GM12878 (cell line): ENCODE data around the gene TOMM20. TPM values are rescaled to one million over a fixed set of nuclear protein-coding genes. Genes with fewer than 3 reads are reported as not detected.

Source experiments
- ATAC-seq: fragments of 200-7000 bp; cut with Tn5 transposase; 3 replicates; pipeline ENCODE4 v1.9.1; 2020; ENCODE audit warnings: mild to moderate bottlenecking, moderate library complexity
- BruUV-seq: library from RNA; stranded (reverse); fragments of 400-500 nt; replicated peaks from 2 replicates; lab custom pipeline; 2021; lab: Mats Ljungman, UMichigan
- CTCF ChIA-PET: fragments of 300-600 bp; sonication (Branson Sonifier 250); formaldehyde crosslinking; extraction: SDS; loops from one replicate; lab custom pipeline; 2021; ENCODE audit warnings: inconsistent platforms; lab: Yijun Ruan, JAX
- POLR2A ChIA-PET: fragments of 350-600 bp; formaldehyde crosslinking; extraction: SDS; loops from one replicate; lab custom pipeline; 2021; ENCODE audit warnings: inconsistent platforms; lab: Charles Lee
- RAD21 ChIA-PET: fragments of 300-600 bp; sonication (Branson Sonifier 250); formaldehyde crosslinking; loops from one replicate; lab custom pipeline; 2023; ENCODE audit warnings: antibody characterized with exemption; ENCODE audit not compliant: unreplicated experiment; lab: Charles Lee
- SMC1A ChIA-PET: fragments of 300-600 bp; sonication (Branson Sonifier 250); formaldehyde crosslinking; loops from one replicate; lab custom pipeline; 2023; ENCODE audit not compliant: unreplicated experiment, uncharacterized antibody; lab: Charles Lee
- DNase-seq: peaks from one replicate; pipeline ENCODE4 v3.0.0-alpha.2; 2011; ENCODE audit warnings: low read depth, low spot score
- FAIRE-seq: peaks from 3 replicates; lab custom pipeline; 2011; peaks lifted over from hg19 to GRCh38; lab: Jason Lieb, UNC
- H2AFZ ChIP-seq: 2 replicates; pipeline ENCODE4 v1.6.0; 2011; ENCODE audit warnings: low read depth, low read length, control low read depth; ENCODE audit not compliant: control insufficient read depth
- H3K27ac ChIP-seq: 2 replicates; pipeline ENCODE4 v1.5.1; 2011; ENCODE audit warnings: control low read depth; ENCODE audit not compliant: control insufficient read depth, insufficient read depth
- H3K27me3 ChIP-seq, 2 experiments: replicated peaks in 1 of 2; 2 replicates each; pipeline versions ENCODE4 v1.6.0 to v1.6.1; 2011; ENCODE audit warnings: low read length in 1 of 2; ENCODE audit not compliant: control insufficient read depth in 2 of 2, insufficient read depth in 2 of 2
- H3K36me3 ChIP-seq, 2 experiments: 2 replicates each; pipeline ENCODE4 v1.5.1; 2011; ENCODE audit warnings: low read length in 1 of 2; ENCODE audit not compliant: control insufficient read depth in 2 of 2, insufficient read depth in 2 of 2
- H3K4me1 ChIP-seq: 2 replicates; pipeline ENCODE4 v1.6.1; 2011; ENCODE audit warnings: mild to moderate bottlenecking, low read length, moderate library complexity, mixed read lengths; ENCODE audit not compliant: control insufficient read depth, insufficient read depth
- H3K4me2 ChIP-seq: 2 replicates; pipeline ENCODE4 v1.6.0; 2011; ENCODE audit warnings: control low read depth; ENCODE audit not compliant: control insufficient read depth, insufficient read depth
- H3K4me3 ChIP-seq: fragments of 200-600 bp; sonication (generic); 2 replicates; pipeline ENCODE4 v1.5.1; 2016
- H3K79me2 ChIP-seq: 2 replicates; pipeline ENCODE4 v1.6.0; 2011; ENCODE audit warnings: low read length; ENCODE audit not compliant: control insufficient read depth, insufficient read depth
- H3K9ac ChIP-seq: 2 replicates; pipeline ENCODE4 v1.8.0; 2011; ENCODE audit warnings: low read length, control low read depth, mixed read lengths; ENCODE audit not compliant: control insufficient read depth, insufficient read depth
- H3K9me3 ChIP-seq: replicated peaks from 3 replicates; pipeline ENCODE4 v1.5.1; 2011; ENCODE audit warnings: mild to moderate bottlenecking, low read length; ENCODE audit not compliant: control insufficient read depth, insufficient read depth
- H4K20me1 ChIP-seq: 2 replicates; pipeline ENCODE4 v1.6.0; 2011; ENCODE audit not compliant: control insufficient read depth, insufficient read depth
- BMI1 ChIP-seq: fragments of 450-650 bp; IDR thresholded peaks from 2 replicates; pipeline ENCODE4 v1.6.1; 2016; ENCODE audit warnings: mild to moderate bottlenecking, moderate library complexity, borderline replicate concordance
- EGR1 ChIP-seq, 2 experiments: IDR thresholded peaks; 1 replicate in 1 of 2; 2 replicates in 1 of 2; pipeline ENCODE4 v1.6.1; 2011 to 2012; ENCODE audit warnings: low read depth in 2 of 2, low read length in 2 of 2, borderline replicate concordance in 1 of 2, mild to moderate bottlenecking in 1 of 2, moderate library complexity in 1 of 2
- EZH2 ChIP-seq: IDR thresholded peaks from 2 replicates; pipeline ENCODE4 v1.6.1; 2012; ENCODE audit warnings: low read depth, mild to moderate bottlenecking, control low read depth, inconsistent platforms, low read length, borderline replicate concordance; ENCODE audit not compliant: control insufficient read depth
- FOS ChIP-seq: IDR thresholded peaks from 3 replicates; pipeline ENCODE4 v1.6.1; 2011; ENCODE audit warnings: borderline replicate concordance; ENCODE audit not compliant: insufficient read length; ENCODE audit errors: extremely low read depth
- JUND ChIP-seq: IDR thresholded peaks from 2 replicates; pipeline ENCODE4 v1.6.1; 2012; ENCODE audit warnings: low read depth, mild to moderate bottlenecking, low read length, improper control_type of control experiment, moderate library complexity
- MTA3 ChIP-seq: IDR thresholded peaks from 2 replicates; pipeline ENCODE4 v1.6.1; 2012; ENCODE audit warnings: low read length, inconsistent platforms, borderline replicate concordance
- MXI1 ChIP-seq: fragments of 150-350 bp; IDR thresholded peaks from 2 replicates; pipeline ENCODE4 v1.6.1; 2011; ENCODE audit warnings: low read depth, mild to moderate bottlenecking, inconsistent platforms, low read length, improper control_type of control experiment
- NBN ChIP-seq: fragments of 450-650 bp; IDR thresholded peaks from 2 replicates; pipeline ENCODE4 v1.6.1; 2016
- RAD21 ChIP-seq: IDR thresholded peaks from 2 replicates; pipeline ENCODE4 v1.6.1; 2011; ENCODE audit warnings: mild to moderate bottlenecking, low read depth, low read length, moderate library complexity; ENCODE audit not compliant: insufficient read depth
- RFX5 ChIP-seq: IDR thresholded peaks from 2 replicates; pipeline ENCODE4 v1.6.1; 2011; ENCODE audit warnings: low read depth, low read length, improper control_type of control experiment
- STAT3 ChIP-seq: IDR thresholded peaks from 2 replicates; pipeline ENCODE4 v1.6.1; 2011; ENCODE audit warnings: low read depth, low read length, improper control_type of control experiment
- WRNIP1 ChIP-seq: IDR thresholded peaks from 2 replicates; pipeline ENCODE4 v1.6.1; 2011; ENCODE audit warnings: low read depth, low read length, improper control_type of control experiment, borderline replicate concordance
- YY1 ChIP-seq: IDR thresholded peaks from 2 replicates; pipeline ENCODE4 v1.6.1; 2011; ENCODE audit warnings: low read depth, mild to moderate bottlenecking, low read length
- ZBED1 ChIP-seq: IDR thresholded peaks from 2 replicates; pipeline ENCODE4 v1.6.1; 2016; ENCODE audit warnings: borderline replicate concordance
- WGBS: methylation state at CpG from one replicate; pipeline ENCODE4 v1.1.6; 2016; ENCODE audit warnings: low lambda C conversion rate; ENCODE audit not compliant: insufficient replicate concordance, insufficient coverage; ENCODE audit errors: missing lambda C conversion rate; 5-methylcytosine and 5-hydroxymethylcytosine counted together
- in situ Hi-C: fragments of 300-500 bp; cut with MboI; formaldehyde crosslinking; loops from 9 replicates; pipeline ENCODE4 v1.14.3; 2018; ENCODE audit warnings: mixed read lengths
- intact Hi-C: fragments of 100-400 bp; cut with micrococcal nuclease; formaldehyde crosslinking; loops from one replicate; pipeline ENCODE4 v1.14.2; 2022; ENCODE audit not compliant: unreplicated experiment
- polyA plus RNA-seq, 11 experiments: library from polyadenylated mRNA; depleted of rRNA in 4 of 11; unstranded in 6 of 11; stranded (reverse) in 5 of 11; fragments of >200 nt; fragmentation: Nextera tagmentation in 4 of 11; fragmentation: Illumina TruSeq in 1 of 11; extraction: Ambion mirVana in 4 of 11; extraction: Trizol in 1 of 11; gene quantifications; 1 replicate in 1 of 11; 2 replicates in 10 of 11; pipeline versions ENCODE4 v1.2.1 to v1.2.3, GENCODE V29; 2011 to 2016; ENCODE audit warnings: inconsistent platforms in 2 of 11, missing spikeins in 2 of 11, low read depth in 1 of 11
- total RNA-seq, 4 experiments: library from RNA; depleted of rRNA in 3 of 4; stranded (reverse); fragments of >200 nt in 3 of 4; fragmentation: Illumina TruSeq in 1 of 4; extraction: Trizol in 1 of 4; gene quantifications; 2 replicates each; pipeline versions ENCODE4 v1.2.1 to v1.2.3, GENCODE V29; 2013 to 2021
- TF ChIP-seq, protein P1 (sequence below): IDR thresholded peaks from 2 replicates; pipeline ENCODE4 v1.6.1; 2011; ENCODE audit warnings: borderline replicate concordance, low read depth, mild to moderate bottlenecking, moderate library complexity, mixed read lengths, low read length; ENCODE audit not compliant: insufficient read depth; ENCODE audit errors: extremely low read length
- TF ChIP-seq, protein P2 (sequence below): fragments of 150-350 bp; IDR thresholded peaks from 2 replicates; pipeline ENCODE4 v1.6.1; 2014; ENCODE audit warnings: mild to moderate bottlenecking, low read depth, low read length

TOMM20 gene
- total and polyA plus RNA-seq, 10 of the 15 experiments (the other 5 are each of a cell fraction or from before 2014, with no cell fraction given), result 39.8 to 138 (median 70.1) TPM

DNA sequence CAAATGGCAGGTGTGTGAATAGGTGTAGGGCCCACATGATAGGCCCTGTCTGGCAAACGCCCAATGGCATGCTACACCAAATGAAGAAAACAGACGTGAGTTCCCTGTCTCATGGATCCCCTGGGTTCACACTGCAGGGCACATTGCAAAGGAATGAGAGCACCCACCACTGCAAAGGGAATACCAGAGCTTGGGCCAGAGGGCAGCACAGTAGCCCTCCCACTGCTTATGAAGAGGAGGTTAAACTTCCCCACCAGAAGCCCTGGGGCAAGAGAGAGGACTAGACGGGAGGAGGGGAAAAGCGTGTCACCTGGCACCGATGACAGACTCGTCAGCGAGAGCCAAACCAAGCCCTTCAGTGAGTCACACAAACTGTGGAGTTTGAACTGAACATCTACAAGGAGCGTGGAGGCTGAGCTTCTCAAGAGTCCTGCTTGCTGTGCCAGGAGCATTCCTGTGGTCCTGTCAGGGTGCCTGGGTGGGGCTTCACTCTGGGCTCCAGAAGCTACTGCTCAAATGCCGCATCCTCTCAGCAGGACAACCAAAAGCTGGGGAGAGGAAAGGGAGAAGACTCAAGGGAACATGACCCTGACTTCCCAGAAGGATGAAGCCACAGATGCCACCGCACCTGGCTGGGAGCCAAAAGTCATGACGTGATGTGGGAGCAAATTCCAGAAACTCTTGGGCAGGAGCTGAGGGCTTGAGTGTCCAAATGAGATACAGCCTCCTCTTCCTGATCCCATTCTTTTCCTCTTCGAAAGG is 61.1 kb downstream of the TOMM20 start:
- ChIA-PET RAD21 (no interaction called here), SMC1A (interaction anchor here (0.6 to 4.6 kb wide), 5 partner anchors 9 to 56 kb away, joined by 3 to 22 read pairs (median 4); no protein-coding TSS in a partner anchor), CTCF (no interaction called here), POLR2A (no interaction called here)
- Histone ChIP-seq H3K27ac (no peak overlapping the region), H3K4me3 (no peak overlapping the region), H4K20me1 (no peaks in the 10 kb centered on the region), H2AFZ (no peak overlapping the region), H3K4me1 (peaks cover 15% of the 10 kb centered on the region), H3K27me3 (no peaks in the 10 kb centered on the region), H3K79me2 (no peaks in the 10 kb centered on the region), H3K4me2 (no peak overlapping the region), H3K9me3 (no peaks in the 10 kb centered on the region), H3K36me3 (no peaks in the 10 kb centered on the region), H3K9ac (no peak overlapping the region)
- WGBS, result 97% methylated on average over 12 of the region's 12 CpGs
- intact Hi-C loops (no loop called here), in situ Hi-C loops (no loop called here)
- DNase-seq (no peak), FAIRE-seq (no peak), ATAC-seq (no peak)
- BruUV-seq, result no TSS peak
- TF ChIP-seq JUND (no peak), BMI1 (no peak), RAD21 (no peak), STAT3 (no peak), EZH2 (no peak), EGR1 (IDR thresholded peaks at IDR 0.05; ENCODE audit: borderline replicate concordance in 1 of 2, low read depth in 2 of 2, low read length in 2 of 2) (no peak), WRNIP1 (no peak), YY1 (no peak), NBN (no peak), MTA3 (no peak), RFX5 (no peak), ZBED1 (no peak), MXI1 (no peak), FOS (no peak)
- TF ChIP-seq, protein P1, sequence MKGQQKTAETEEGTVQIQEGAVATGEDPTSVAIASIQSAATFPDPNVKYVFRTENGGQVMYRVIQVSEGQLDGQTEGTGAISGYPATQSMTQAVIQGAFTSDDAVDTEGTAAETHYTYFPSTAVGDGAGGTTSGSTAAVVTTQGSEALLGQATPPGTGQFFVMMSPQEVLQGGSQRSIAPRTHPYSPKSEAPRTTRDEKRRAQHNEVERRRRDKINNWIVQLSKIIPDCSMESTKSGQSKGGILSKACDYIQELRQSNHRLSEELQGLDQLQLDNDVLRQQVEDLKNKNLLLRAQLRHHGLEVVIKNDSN, result no peak
- TF ChIP-seq, protein P2, sequence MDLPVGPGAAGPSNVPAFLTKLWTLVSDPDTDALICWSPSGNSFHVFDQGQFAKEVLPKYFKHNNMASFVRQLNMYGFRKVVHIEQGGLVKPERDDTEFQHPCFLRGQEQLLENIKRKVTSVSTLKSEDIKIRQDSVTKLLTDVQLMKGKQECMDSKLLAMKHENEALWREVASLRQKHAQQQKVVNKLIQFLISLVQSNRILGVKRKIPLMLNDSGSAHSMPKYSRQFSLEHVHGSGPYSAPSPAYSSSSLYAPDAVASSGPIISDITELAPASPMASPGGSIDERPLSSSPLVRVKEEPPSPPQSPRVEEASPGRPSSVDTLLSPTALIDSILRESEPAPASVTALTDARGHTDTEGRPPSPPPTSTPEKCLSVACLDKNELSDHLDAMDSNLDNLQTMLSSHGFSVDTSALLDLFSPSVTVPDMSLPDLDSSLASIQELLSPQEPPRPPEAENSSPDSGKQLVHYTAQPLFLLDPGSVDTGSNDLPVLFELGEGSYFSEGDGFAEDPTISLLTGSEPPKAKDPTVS, result no peak
